Cardiac muscle cell (in vitro differentiated cells and primary cell): ENCODE measurements around the gene FBH1. TPM values are rescaled to one million over a fixed set of nuclear protein-coding genes. Genes with fewer than 3 reads are reported as not detected.
A peak's percentile ranks its signal among the peaks of the same experiment; 100 is the strongest.
"Not testable (repeated sequence)": the region's sequence is repeated elsewhere in the genome, so short reads cannot be mapped to it uniquely, and the experiment has no call there.

Source experiments
- DNase-seq, 2 donors: peaks; one replicate each; pipeline versions ENCODE4 v3.0.0 to v3.0.0-alpha.2; 2010 to 2017; ENCODE audit warnings: low read depth in 1 of 2, low spot score in 1 of 2
- H3K27ac ChIP-seq: fragments of 200-600 bp; sonication (generic); 2 replicates; pipeline ENCODE4 v1.5.1; 2016
- H3K27me3 ChIP-seq: fragments of 200-600 bp; sonication (generic); 2 replicates; pipeline ENCODE4 v1.6.0; 2016; ENCODE audit warnings: control low read depth
- H3K36me3 ChIP-seq: fragments of 200-600 bp; sonication (generic); 2 replicates; pipeline ENCODE4 v1.5.1; 2016; ENCODE audit warnings: control low read depth
- H3K4me1 ChIP-seq: fragments of 200-600 bp; sonication (generic); 2 replicates; pipeline ENCODE4 v1.8.1; 2017; ENCODE audit warnings: low read depth, mild to moderate bottlenecking, mixed run types
- H3K4me3 ChIP-seq: fragments of 200-600 bp; sonication (generic); 2 replicates; pipeline ENCODE4 v1.5.1; 2016; ENCODE audit warnings: mild to moderate bottlenecking
- H3K9me3 ChIP-seq: fragments of 200-600 bp; sonication (generic); 2 replicates; pipeline ENCODE4 v1.5.1; 2017; ENCODE audit warnings: low read depth, mild to moderate bottlenecking, control low read depth
- polyA plus RNA-seq: library from polyadenylated mRNA; unstranded; fragments of >200 nt; fragmentation: Nextera tagmentation; extraction: Ambion mirVana; gene quantifications from 2 replicates; pipeline ENCODE4 v1.2.1, GENCODE V29; 2016
- total RNA-seq: library from RNA; depleted of rRNA; stranded (reverse); fragments of >200 nt; gene quantifications from 2 replicates; pipeline ENCODE4 v1.2.3, GENCODE V29; 2016
- TF ChIP-seq, protein P1 (sequence below): IDR thresholded peaks from 2 replicates; pipeline ENCODE4 v1.5.1; 2012; ENCODE audit warnings: low read depth, mild to moderate bottlenecking, low read length

FBH1 gene
- total and polyA plus RNA-seq, 2 experiments from 2014 or later, result 185 to 196 TPM

DNA sequence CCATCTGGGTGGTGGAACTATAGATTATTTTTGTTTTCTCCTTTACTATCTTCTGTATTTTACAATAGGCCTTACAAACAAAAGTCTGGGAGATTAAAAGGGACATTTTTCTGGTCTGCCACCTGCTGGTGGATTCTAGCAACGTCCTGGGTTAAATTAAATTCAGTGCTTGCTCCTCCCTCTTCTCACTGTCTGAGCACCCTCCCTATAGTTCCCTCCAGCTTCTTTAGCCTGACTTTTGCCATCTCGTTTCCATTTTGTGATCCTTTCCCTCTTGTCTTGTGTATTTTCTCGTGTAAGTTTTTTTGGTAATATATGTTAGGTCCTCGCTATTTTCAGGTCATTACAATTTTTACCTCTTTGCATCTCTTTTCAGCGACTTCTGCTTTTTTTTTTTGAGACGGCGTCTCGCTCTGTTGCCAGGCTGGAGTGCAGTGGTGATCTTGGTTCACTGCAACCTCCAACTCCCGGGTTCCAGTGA lies 16.5 kb upstream of the FBH1 start:
- H3K27me3 ChIP-seq, result no peaks in the 10 kb centered on the region
- H3K4me3 ChIP-seq, result no peak overlapping the region
- TF ChIP-seq, protein P1, sequence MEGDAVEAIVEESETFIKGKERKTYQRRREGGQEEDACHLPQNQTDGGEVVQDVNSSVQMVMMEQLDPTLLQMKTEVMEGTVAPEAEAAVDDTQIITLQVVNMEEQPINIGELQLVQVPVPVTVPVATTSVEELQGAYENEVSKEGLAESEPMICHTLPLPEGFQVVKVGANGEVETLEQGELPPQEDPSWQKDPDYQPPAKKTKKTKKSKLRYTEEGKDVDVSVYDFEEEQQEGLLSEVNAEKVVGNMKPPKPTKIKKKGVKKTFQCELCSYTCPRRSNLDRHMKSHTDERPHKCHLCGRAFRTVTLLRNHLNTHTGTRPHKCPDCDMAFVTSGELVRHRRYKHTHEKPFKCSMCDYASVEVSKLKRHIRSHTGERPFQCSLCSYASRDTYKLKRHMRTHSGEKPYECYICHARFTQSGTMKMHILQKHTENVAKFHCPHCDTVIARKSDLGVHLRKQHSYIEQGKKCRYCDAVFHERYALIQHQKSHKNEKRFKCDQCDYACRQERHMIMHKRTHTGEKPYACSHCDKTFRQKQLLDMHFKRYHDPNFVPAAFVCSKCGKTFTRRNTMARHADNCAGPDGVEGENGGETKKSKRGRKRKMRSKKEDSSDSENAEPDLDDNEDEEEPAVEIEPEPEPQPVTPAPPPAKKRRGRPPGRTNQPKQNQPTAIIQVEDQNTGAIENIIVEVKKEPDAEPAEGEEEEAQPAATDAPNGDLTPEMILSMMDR, result peak; percentile 69
- peaks cover 18% of the 10 kb centered on the region for H3K36me3 ChIP-seq
- no peaks in the 10 kb centered on the region for H3K9me3 ChIP-seq
- peak; percentile 71 to 83 for DNase-seq
- peaks cover 8% of the 10 kb centered on the region for H3K4me1 ChIP-seq
- H3K27ac ChIP-seq, result no peak overlapping the region

DNA sequence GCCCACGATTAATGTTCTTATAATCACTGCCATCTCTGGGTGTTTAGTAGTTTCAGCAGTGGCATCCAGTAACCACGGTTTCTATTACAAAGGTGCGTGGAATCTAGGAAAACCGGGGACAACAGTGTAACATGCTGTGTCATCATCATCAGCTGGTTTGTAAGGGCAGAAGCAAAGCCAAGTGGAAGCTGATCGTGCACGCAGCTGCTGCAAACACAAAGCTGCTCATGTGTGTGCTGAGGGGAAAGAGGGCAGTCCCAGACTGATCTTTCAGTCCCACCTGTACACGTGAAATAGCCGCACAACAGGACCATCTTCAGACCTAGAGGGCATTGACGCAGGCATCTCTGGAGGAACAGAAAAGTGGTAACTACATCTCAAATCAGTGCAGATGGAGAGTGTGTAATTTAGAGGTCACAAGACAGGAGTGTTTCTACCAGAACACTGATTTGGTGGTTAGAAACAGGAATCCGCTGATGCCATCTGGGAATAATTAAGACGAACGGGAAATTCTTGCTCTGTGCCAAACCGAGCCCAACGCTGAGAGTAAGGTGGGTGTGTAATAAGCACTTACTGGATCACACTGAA lies 13.8 kb upstream of the FBH1 start:
- Histone ChIP-seq H3K4me1 (peaks cover 8% of the 10 kb centered on the region), H3K27me3 (no peaks in the 10 kb centered on the region), H3K36me3 (peaks cover 36% of the 10 kb centered on the region), H3K27ac (peak overlapping the region; percentile 25), H3K9me3 (no peaks in the 10 kb centered on the region), H3K4me3 (no peak overlapping the region)
- TF ChIP-seq, protein P1, result no peak
- peak in 1 of 2 donors; percentile 81 for DNase-seq

GRCh38 chr10:5877041-5877440 lies 13.0 kb upstream of the FBH1 start:
- H3K27me3 ChIP-seq, DNase-seq, H3K4me1 ChIP-seq, H3K9me3 ChIP-seq, H3K27ac ChIP-seq, H3K4me3 ChIP-seq: not testable (repeated sequence)
- peaks cover 39% of the 10 kb centered on the region for H3K36me3 ChIP-seq

DNA sequence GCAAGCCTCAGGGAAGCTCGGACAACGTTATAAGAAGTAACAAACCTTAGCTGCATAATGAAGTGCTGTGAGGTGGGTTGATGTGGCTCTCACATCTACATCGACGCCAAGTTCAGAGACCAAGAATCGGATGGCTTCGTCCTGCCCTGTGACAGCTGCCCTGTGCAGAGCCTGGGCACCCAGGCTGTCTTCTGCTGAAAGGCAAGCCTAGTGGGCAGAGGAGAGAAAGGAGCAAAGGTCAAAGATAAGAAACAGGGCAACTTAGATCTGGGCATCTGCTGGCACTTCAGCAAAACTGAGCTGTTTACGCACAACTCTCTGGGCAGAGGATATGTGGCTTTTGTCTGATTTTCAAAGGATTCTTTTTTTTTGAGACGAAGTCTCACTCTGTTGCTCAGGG lies 7.1 kb upstream of the FBH1 start:
- peaks cover 59% of the 10 kb centered on the region for H3K36me3 ChIP-seq
- H3K9me3 ChIP-seq, result no peaks in the 10 kb centered on the region
- H3K4me3 ChIP-seq, result no peak overlapping the region
- DNase-seq, result no peak
- no peak overlapping the region for H3K27ac ChIP-seq
- H3K27me3 ChIP-seq, result no peaks in the 10 kb centered on the region
- peaks cover 1% of the 10 kb centered on the region for H3K4me1 ChIP-seq
- TF ChIP-seq, protein P1, result no peak

GRCh38 chr10:5885619-5886018 lies 4.4 kb upstream of the FBH1 start:
- no peak overlapping the region for H3K4me3 ChIP-seq
- TF ChIP-seq, protein P1, result no peak
- H3K9me3 ChIP-seq, result no peaks in the 10 kb centered on the region
- DNase-seq, result no peak
- H3K36me3 ChIP-seq, result peaks cover 39% of the 10 kb centered on the region
- H3K27ac ChIP-seq, result no peak overlapping the region
- no peaks in the 10 kb centered on the region for H3K27me3 ChIP-seq
- peaks cover 7% of the 10 kb centered on the region for H3K4me1 ChIP-seq

DNA sequence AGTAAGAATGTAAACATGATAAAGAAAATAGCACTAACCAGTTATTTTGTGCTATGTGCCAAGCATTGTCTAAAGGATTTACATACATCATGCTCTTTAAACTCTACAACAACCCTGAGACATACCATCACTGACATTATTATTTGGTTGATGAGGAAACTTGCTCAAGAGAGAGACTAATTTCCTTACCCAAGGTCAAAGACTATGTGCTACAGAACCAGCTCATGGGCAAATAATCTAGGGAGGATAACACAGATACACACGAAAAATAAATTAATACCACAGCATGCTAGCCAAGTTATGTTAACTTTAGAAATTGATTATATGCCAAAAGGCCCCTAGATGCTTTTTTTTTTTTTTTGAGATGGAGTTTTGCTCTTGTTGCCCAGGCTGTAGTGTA lies 3.0 kb upstream of the FBH1 start:
- no peak for DNase-seq
- TF ChIP-seq, protein P1, result no peak
- peaks cover 16% of the 10 kb centered on the region for H3K4me1 ChIP-seq
- H3K27me3 ChIP-seq, result no peaks in the 10 kb centered on the region
- H3K9me3 ChIP-seq, result no peaks in the 10 kb centered on the region
- H3K4me3 ChIP-seq, result no peak overlapping the region
- H3K36me3 ChIP-seq, result peaks cover 34% of the 10 kb centered on the region
- H3K27ac ChIP-seq, result no peak overlapping the region
